Fibroblast of lung (primary cell): ENCODE results near the gene RTP3. TPM values are rescaled to one million over a fixed set of nuclear protein-coding genes. Genes with fewer than 3 reads are reported as not detected.

Experiments used
- DNase-seq, 2 donors: peaks; one replicate each; pipeline versions ENCODE4 v3.0.0 to v3.0.0-alpha.2; 2010; ENCODE audit warnings: low read depth in 2 of 2
- H2AFZ ChIP-seq: 2 replicates; pipeline ENCODE4 v1.5.1; 2012; ENCODE audit warnings: low read length, control low read depth, inconsistent platforms
- H3K27ac ChIP-seq: 2 replicates; pipeline ENCODE4 v1.5.1; 2011; ENCODE audit warnings: low read length, control low read depth; ENCODE audit not compliant: insufficient read depth
- H3K27me3 ChIP-seq: 2 replicates; pipeline ENCODE4 v1.5.1; 2011; ENCODE audit warnings: mild to moderate bottlenecking, low read length; ENCODE audit not compliant: control insufficient read depth, insufficient read depth
- H3K36me3 ChIP-seq: 2 replicates; pipeline ENCODE4 v1.5.1; 2011; ENCODE audit warnings: low read length; ENCODE audit not compliant: control insufficient read depth, insufficient read depth
- H3K4me1 ChIP-seq: 2 replicates; pipeline ENCODE4 v1.5.1; 2011; ENCODE audit warnings: low read length; ENCODE audit not compliant: control insufficient read depth, insufficient read depth; ENCODE audit errors: extremely low read depth
- H3K4me2 ChIP-seq: 2 replicates; pipeline ENCODE4 v1.5.1; 2011; ENCODE audit warnings: low read length, control low read depth; ENCODE audit not compliant: insufficient read depth; ENCODE audit errors: extremely low read depth
- H3K4me3 ChIP-seq, 4 experiments: fragments of 200-600 bp in 1 of 4; sonication (generic) in 1 of 4; replicated peaks in 1 of 4; 2 replicates each; pipeline ENCODE4 v1.5.1; 2011 to 2016; ENCODE audit warnings: low read length in 4 of 4, low read depth in 3 of 4, mild to moderate bottlenecking in 3 of 4, control low read depth in 2 of 4, inconsistent platforms in 1 of 4, mixed read lengths in 1 of 4; ENCODE audit not compliant: insufficient read depth in 1 of 4; ENCODE audit errors: control extremely low read depth in 1 of 4
- H3K79me2 ChIP-seq: 2 replicates; pipeline ENCODE4 v1.5.1; 2012; ENCODE audit warnings: mild to moderate bottlenecking, low read length, inconsistent platforms; ENCODE audit not compliant: control insufficient read depth, insufficient read depth
- H3K9ac ChIP-seq: 2 replicates; pipeline ENCODE4 v1.5.1; 2011; ENCODE audit warnings: mild to moderate bottlenecking, low read length, control low read depth; ENCODE audit not compliant: insufficient read depth
- H3K9me3 ChIP-seq: 2 replicates; pipeline ENCODE4 v1.5.1; 2012; ENCODE audit warnings: low read depth, low read length; ENCODE audit not compliant: control insufficient read depth, insufficient read depth
- H4K20me1 ChIP-seq: 2 replicates; pipeline ENCODE4 v1.5.1; 2011; ENCODE audit warnings: low read length; ENCODE audit not compliant: control insufficient read depth, insufficient read depth; ENCODE audit errors: extremely low read depth
- EZH2 ChIP-seq: IDR thresholded peaks from 2 replicates; pipeline ENCODE4 v1.5.1; 2012; ENCODE audit warnings: low read length, control low read depth, mild to moderate bottlenecking; ENCODE audit errors: missing control alignments
- polyA plus RNA-seq, 2 donors: library from polyadenylated mRNA; depleted of rRNA in 1 of 2; stranded (reverse) in 1 of 2; unstranded in 1 of 2; fragments of >200 nt; gene quantifications; 2 replicates each; pipeline ENCODE4 v1.2.1, GENCODE V29; 2011 to 2012; ENCODE audit warnings: missing spikeins in 1 of 2
- total RNA-seq: library from RNA; depleted of rRNA; stranded (reverse); fragments of >200 nt; gene quantifications from 2 replicates; pipeline ENCODE4 v1.2.1, GENCODE V29; 2014
- TF ChIP-seq, protein P1 (sequence below), 2 donors: IDR thresholded peaks in 1 of 2; conservative IDR thresholded peaks in 1 of 2; 1 replicate in 1 of 2; 2 replicates in 1 of 2; pipeline ENCODE4 v1.5.1; 2011 to 2012; ENCODE audit warnings: low read length in 2 of 2, control low read depth in 1 of 2, inconsistent platforms in 1 of 2, low read depth in 1 of 2, mild to moderate bottlenecking in 1 of 2

RTP3 gene
- total and polyA plus RNA-seq, 2 donors (not counting 1 experiment from before 2014, with no cell fraction given), result not detected

DNA sequence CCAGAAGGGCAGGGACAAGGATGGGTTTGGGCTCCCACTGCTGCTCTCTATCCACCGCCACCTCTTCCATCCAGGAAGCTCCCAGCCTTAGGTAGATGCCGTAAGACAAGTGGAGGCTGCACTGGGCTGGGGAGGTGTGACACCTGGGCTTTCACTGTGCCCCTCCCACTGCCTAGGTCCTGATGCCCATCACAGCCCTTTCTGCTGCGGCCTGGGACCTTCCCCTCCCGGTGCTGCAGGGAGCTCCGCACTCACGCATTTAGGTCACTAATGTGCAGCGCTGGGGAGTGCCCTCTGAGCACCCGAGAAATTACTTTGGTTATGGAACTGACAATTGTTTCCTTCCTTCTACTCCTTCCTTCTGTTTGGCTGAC, 33.9 kb upstream of the RTP3 start:
- TF ChIP-seq, protein P1, sequence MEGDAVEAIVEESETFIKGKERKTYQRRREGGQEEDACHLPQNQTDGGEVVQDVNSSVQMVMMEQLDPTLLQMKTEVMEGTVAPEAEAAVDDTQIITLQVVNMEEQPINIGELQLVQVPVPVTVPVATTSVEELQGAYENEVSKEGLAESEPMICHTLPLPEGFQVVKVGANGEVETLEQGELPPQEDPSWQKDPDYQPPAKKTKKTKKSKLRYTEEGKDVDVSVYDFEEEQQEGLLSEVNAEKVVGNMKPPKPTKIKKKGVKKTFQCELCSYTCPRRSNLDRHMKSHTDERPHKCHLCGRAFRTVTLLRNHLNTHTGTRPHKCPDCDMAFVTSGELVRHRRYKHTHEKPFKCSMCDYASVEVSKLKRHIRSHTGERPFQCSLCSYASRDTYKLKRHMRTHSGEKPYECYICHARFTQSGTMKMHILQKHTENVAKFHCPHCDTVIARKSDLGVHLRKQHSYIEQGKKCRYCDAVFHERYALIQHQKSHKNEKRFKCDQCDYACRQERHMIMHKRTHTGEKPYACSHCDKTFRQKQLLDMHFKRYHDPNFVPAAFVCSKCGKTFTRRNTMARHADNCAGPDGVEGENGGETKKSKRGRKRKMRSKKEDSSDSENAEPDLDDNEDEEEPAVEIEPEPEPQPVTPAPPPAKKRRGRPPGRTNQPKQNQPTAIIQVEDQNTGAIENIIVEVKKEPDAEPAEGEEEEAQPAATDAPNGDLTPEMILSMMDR (conservative IDR thresholded peaks at IDR 0.05 in 1 of 2, IDR thresholded peaks at IDR 0.05 in 1 of 2; ENCODE audit: low read depth in 1 of 2, low read length in 2 of 2), result no peak
- peak; percentile 59 for TF ChIP-seq EZH2
- H3K4me2 ChIP-seq, result no peak overlapping the region
- DNase-seq, result no peak
- no peak overlapping the region for H3K4me3 ChIP-seq
- H3K9me3 ChIP-seq, result no peaks in the 10 kb centered on the region
- H4K20me1 ChIP-seq, result no peaks in the 10 kb centered on the region
- H3K27ac ChIP-seq, result no peak overlapping the region
- H3K27me3 ChIP-seq, result peaks cover 22% of the 10 kb centered on the region
- no peak overlapping the region for H2AFZ ChIP-seq
- H3K36me3 ChIP-seq, result no peaks in the 10 kb centered on the region
- H3K79me2 ChIP-seq, result no peaks in the 10 kb centered on the region
- no peak overlapping the region for H3K9ac ChIP-seq
- no peaks in the 10 kb centered on the region for H3K4me1 ChIP-seq

DNA sequence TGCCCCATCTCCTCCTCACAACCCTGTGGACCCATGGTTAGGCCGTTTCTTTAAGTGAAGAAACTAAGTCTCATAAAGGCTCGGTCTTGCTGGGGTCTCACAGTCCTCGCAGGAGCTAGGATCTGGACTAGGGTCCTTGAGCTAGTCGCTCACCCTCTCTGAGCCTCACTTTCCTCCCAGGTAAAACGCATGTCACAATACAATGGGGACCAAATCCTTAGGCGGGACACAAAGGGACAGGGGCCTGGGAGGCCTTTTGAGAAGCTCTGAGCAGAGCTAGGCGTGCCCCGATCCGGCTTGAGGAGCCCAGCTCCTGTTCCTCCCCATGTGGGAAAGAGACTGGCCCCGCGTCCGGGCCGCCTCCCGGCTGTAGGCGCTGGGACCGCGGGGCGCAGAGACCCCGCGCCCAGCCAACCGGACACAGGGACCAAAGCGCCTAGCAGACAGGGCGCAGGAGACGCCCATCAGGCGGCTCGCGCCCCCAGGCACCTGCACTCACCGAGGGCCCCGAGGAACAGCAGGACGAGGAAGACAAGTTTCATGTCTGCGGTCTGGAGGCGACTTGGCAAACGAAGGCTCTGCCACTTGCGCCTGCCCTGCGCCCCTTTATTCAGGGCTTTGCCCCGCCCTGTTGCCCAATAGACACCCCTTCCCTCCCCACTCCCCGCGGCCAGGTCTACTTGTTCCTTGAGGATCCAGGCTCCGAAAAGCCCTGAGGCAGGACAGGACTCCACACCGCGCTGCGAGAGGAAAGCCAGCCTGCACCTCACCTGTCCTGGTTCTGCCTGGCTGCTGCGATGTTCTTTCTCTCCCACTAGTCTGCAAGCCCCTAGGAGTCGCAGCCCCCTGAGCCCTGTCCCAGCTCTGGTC, 33.2 kb upstream of the RTP3 start, which contains the start of gene LTF:
Gene LTF (minus strand): TSS at position 580 of the 870 bp plus-strand sequence. CDS start 38 bp downstream, at position 542.
- Histone ChIP-seq H3K4me3 (no peak within 1 kb of the TSS), H2AFZ (no peak within 1 kb of the TSS), H3K79me2 (no peaks in the 10 kb centered on the region), H3K4me1 (no peaks in the 10 kb centered on the region), H3K36me3 (no peaks in the 10 kb centered on the region), H3K9me3 (no peaks in the 10 kb centered on the region), H3K27ac (no peak within 1 kb of the TSS), H3K27me3 (peaks cover 24% of the 10 kb centered on the region), H3K9ac (no peak within 1 kb of the TSS), H4K20me1 (no peaks in the 10 kb centered on the region), H3K4me2 (no peak within 1 kb of the TSS)
- TF ChIP-seq EZH2, result peak; percentile 54
- TF ChIP-seq, protein P1 (conservative IDR thresholded peaks at IDR 0.05 in 1 of 2, IDR thresholded peaks at IDR 0.05 in 1 of 2; ENCODE audit: low read depth in 1 of 2, low read length in 2 of 2), result no peak
- no peak for DNase-seq

DNA sequence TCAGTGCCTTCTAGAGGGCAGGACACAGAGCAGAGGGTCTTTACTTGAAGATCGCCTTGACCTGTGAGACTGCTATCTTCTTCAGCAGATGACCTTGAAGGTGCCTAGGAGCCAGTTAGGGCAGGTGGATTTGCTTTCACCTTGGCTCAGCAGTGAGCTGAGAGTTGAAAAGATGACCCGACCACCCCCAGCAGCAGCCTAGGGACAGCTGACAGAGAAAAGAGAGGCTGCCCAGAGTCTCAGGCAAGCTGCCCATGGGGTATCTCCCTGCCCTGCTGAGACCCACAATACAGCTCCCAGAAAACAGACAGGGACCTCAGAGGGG, 32.6 kb upstream of the RTP3 start:
- Histone ChIP-seq H3K4me2 (no peak overlapping the region), H3K9ac (no peak overlapping the region), H3K4me1 (no peaks in the 10 kb centered on the region), H3K79me2 (no peaks in the 10 kb centered on the region), H2AFZ (no peak overlapping the region), H3K36me3 (no peaks in the 10 kb centered on the region), H3K9me3 (no peaks in the 10 kb centered on the region), H3K27ac (no peak overlapping the region), H3K4me3 (no peak overlapping the region), H4K20me1 (no peaks in the 10 kb centered on the region), H3K27me3 (peaks cover 24% of the 10 kb centered on the region)
- no peak for DNase-seq
- TF ChIP-seq, protein P1 (conservative IDR thresholded peaks at IDR 0.05 in 1 of 2, IDR thresholded peaks at IDR 0.05 in 1 of 2; ENCODE audit: low read depth in 1 of 2, low read length in 2 of 2), result no peak
- TF ChIP-seq EZH2, result no peak
